Nephron progenitor cell (in vitro differentiated cells): Measurements from ENCODE around the gene RBM15.
A peak's percentile ranks its signal among the peaks of the same experiment; 100 is the strongest.

Experiments
- DNase-seq: peaks from one replicate; pipeline ENCODE4 v3.0.0; 2021
- H3K27ac Mint-ChIP-seq: 2 replicates; pipeline ENCODE4 v1.8.0; 2021; ENCODE audit warnings: mild to moderate bottlenecking, moderate library complexity, mixed read lengths
- H3K27me3 Mint-ChIP-seq: 2 replicates; pipeline ENCODE4 v1.8.0; 2021; ENCODE audit warnings: mild to moderate bottlenecking, low read depth, mixed read lengths; ENCODE audit not compliant: poor library complexity
- H3K36me3 Mint-ChIP-seq: 2 replicates; pipeline ENCODE4 v1.8.0; 2021; ENCODE audit warnings: low read depth, mixed read lengths
- H3K4me1 Mint-ChIP-seq: 2 replicates; pipeline ENCODE4 v1.8.0; 2021; ENCODE audit warnings: mixed read lengths
- H3K4me3 Mint-ChIP-seq: 2 replicates; pipeline ENCODE4 v1.8.0; 2021; ENCODE audit warnings: mild to moderate bottlenecking, moderate library complexity, mixed read lengths
- H3K9me3 Mint-ChIP-seq: 2 replicates; pipeline ENCODE4 v1.8.0; 2021; ENCODE audit warnings: mild to moderate bottlenecking, moderate library complexity, mixed read lengths
- TF ChIP-seq, protein P1 (sequence below): fragments of 200-600 bp; sonication (generic); IDR thresholded peaks from 2 replicates; pipeline ENCODE4 v1.5.0; 2021; ENCODE audit warnings: antibody characterized with exemption

Gene RBM15

GRCh38 chr1:110337704-110338308 is 1.4 kb upstream of the RBM15 start:
- Mint-ChIP-seq H3K4me3 (no peak overlapping the region), H3K36me3 (peaks cover 27% of the 10 kb centered on the region), H3K9me3 (peaks cover 6% of the 10 kb centered on the region), H3K27me3 (no peaks in the 10 kb centered on the region), H3K27ac (peak overlapping the region; percentile 97), H3K4me1 (peaks cover 50% of the 10 kb centered on the region)
- TF ChIP-seq, protein P1, sequence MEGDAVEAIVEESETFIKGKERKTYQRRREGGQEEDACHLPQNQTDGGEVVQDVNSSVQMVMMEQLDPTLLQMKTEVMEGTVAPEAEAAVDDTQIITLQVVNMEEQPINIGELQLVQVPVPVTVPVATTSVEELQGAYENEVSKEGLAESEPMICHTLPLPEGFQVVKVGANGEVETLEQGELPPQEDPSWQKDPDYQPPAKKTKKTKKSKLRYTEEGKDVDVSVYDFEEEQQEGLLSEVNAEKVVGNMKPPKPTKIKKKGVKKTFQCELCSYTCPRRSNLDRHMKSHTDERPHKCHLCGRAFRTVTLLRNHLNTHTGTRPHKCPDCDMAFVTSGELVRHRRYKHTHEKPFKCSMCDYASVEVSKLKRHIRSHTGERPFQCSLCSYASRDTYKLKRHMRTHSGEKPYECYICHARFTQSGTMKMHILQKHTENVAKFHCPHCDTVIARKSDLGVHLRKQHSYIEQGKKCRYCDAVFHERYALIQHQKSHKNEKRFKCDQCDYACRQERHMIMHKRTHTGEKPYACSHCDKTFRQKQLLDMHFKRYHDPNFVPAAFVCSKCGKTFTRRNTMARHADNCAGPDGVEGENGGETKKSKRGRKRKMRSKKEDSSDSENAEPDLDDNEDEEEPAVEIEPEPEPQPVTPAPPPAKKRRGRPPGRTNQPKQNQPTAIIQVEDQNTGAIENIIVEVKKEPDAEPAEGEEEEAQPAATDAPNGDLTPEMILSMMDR, result no peak
- DNase-seq, result peak; percentile 51

DNA sequence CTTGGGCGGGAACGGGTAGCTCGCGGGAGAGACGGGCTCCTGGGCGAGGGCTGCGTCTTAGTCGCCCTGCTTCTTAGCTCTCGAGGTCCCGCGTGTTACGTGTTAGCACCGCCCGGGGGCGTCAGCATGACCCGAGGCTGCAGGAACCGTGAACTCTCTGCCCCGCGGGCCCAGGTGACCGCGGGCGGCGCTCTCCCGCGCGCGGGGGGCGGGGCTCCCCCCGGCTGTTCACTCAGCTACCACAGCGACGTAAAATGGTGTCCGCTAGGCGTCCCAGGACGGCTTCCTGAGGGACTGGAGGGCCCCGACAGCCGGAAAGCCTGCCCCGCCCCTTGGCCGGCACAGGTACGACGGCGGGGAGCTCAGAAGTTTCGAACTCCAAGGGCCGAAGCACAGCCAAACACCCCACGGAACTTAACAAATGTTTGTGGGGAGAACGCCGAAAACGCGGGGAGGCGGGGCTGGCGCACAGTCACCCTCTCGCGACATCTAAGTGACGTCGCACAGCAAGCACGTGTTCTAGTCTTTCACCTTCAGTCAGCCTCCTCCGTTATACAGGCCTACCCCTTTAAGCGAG is 780 bp upstream of the RBM15 start:
- Mint-ChIP-seq H3K27ac (peak overlapping the region; percentile 97), H3K36me3 (peaks cover 33% of the 10 kb centered on the region), H3K9me3 (peaks cover 6% of the 10 kb centered on the region), H3K4me1 (peaks cover 56% of the 10 kb centered on the region), H3K4me3 (no peak overlapping the region), H3K27me3 (no peaks in the 10 kb centered on the region)
- TF ChIP-seq, protein P1, result peak; percentile 58
- DNase-seq, result peak; percentile 92

DNA sequence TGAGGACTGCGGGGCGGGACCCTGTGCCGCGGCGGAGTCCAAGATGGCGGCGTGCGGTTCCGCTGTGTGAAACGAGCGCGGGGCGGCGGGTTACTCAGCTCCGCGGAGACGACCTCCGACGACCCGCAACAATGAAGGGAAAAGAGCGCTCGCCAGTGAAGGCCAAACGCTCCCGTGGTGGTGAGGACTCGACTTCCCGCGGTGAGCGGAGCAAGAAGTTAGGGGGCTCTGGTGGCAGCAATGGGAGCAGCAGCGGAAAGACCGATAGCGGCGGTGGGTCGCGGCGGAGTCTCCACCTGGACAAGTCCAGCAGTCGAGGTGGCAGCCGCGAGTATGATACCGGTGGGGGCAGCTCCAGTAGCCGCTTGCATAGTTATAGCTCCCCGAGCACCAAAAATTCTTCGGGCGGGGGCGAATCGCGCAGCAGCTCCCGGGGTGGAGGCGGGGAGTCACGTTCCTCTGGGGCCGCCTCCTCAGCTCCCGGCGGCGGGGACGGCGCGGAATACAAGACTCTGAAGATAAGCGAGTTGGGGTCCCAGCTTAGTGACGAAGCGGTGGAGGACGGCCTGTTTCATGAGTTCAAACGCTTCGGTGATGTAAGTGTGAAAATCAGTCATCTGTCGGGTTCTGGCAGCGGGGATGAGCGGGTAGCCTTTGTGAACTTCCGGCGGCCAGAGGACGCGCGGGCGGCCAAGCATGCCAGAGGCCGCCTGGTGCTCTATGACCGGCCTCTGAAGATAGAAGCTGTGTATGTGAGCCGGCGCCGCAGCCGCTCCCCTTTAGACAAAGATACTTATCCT is 430 bp downstream of the RBM15 start:
- TF ChIP-seq, protein P1, result peak; percentile 20
- Mint-ChIP-seq H3K4me1 (peaks cover 68% of the 10 kb centered on the region), H3K36me3 (peaks cover 44% of the 10 kb centered on the region), H3K27ac (no peak overlapping the region), H3K27me3 (no peaks in the 10 kb centered on the region), H3K4me3 (no peak overlapping the region), H3K9me3 (peaks cover 6% of the 10 kb centered on the region)
- DNase-seq, result peak; percentile 63

GRCh38 chr1:110340207-110340468 is 961 bp downstream of the RBM15 start:
- TF ChIP-seq, protein P1, result no peak
- Mint-ChIP-seq H3K9me3 (peaks cover 6% of the 10 kb centered on the region), H3K4me3 (no peak overlapping the region), H3K36me3 (peaks cover 44% of the 10 kb centered on the region), H3K27me3 (no peaks in the 10 kb centered on the region), H3K4me1 (peaks cover 69% of the 10 kb centered on the region), H3K27ac (no peak overlapping the region)
- DNase-seq, result no peak

DNA sequence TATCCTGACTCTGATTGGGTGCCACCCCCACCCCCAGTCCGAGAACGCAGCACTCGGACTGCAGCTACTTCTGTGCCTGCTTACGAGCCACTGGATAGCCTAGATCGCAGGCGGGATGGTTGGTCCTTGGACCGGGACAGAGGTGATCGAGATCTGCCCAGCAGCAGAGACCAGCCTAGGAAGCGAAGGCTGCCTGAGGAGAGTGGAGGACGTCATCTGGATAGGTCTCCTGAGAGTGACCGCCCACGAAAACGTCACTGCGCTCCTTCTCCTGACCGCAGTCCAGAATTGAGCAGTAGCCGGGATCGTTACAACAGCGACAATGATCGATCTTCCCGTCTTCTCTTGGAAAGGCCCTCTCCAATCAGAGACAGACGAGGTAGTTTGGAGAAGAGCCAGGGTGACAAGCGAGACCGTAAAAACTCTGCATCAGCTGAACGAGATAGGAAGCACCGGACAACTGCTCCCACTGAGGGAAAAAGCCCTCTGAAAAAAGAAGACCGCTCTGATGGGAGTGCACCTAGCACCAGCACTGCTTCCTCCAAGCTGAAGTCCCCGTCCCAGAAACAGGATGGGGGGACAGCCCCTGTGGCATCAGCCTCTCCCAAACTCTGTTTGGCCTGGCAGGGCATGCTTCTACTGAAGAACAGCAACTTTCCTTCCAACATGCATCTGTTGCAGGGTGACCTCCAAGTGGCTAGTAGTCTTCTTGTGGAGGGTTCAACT is 2.1 kb downstream of the RBM15 start:
- Mint-ChIP-seq H3K27ac (no peak overlapping the region), H3K4me1 (peaks cover 78% of the 10 kb centered on the region), H3K9me3 (no peaks in the 10 kb centered on the region), H3K36me3 (peaks cover 50% of the 10 kb centered on the region), H3K4me3 (no peak overlapping the region), H3K27me3 (no peaks in the 10 kb centered on the region)
- no peak for DNase-seq
- TF ChIP-seq, protein P1, result no peak
